OCI-LY7 (cell line): ENCODE data around the gene SECTM1. TPM values are rescaled to one million over a fixed set of nuclear protein-coding genes. Genes with fewer than 3 reads are reported as not detected.
A peak's percentile ranks its signal among the peaks of the same experiment; 100 is the strongest.

Experiments
- BruUV-seq: library from RNA; stranded (reverse); fragments of 400-500 nt; replicated peaks from 2 replicates; lab custom pipeline; 2021; lab: Mats Ljungman, UMichigan
- CTCF ChIA-PET: fragments of 300-600 bp; sonication (Branson Sonifier 250); formaldehyde crosslinking; loops from one replicate; lab custom pipeline; 2022; ENCODE audit warnings: antibody characterized with exemption; ENCODE audit not compliant: unreplicated experiment; lab: Charles Lee
- POLR2A ChIA-PET: fragments of 300-600 bp; sonication (Branson Sonifier 250); formaldehyde crosslinking; loops from one replicate; lab custom pipeline; 2022; ENCODE audit warnings: antibody characterized with exemption; lab: Charles Lee
- DNase-seq: peaks from one replicate; pipeline ENCODE4 v3.0.0-alpha.2; 2015; ENCODE audit warnings: low spot score
- H2AFZ ChIP-seq: fragments of 200-600 bp; sonication (generic), shearing (Covaris generic); 2 replicates; pipeline ENCODE4 v1.6.1; 2014; ENCODE audit warnings: mild to moderate bottlenecking, antibody characterized with exemption, low read length, moderate library complexity
- H3K27ac ChIP-seq: fragments of 200-600 bp; sonication (generic); 2 replicates; pipeline ENCODE4 v1.5.1; 2014; ENCODE audit warnings: mixed run types, low read depth, mild to moderate bottlenecking, moderate library complexity, low read length, inconsistent platforms; ENCODE audit not compliant: poor library complexity, severe bottlenecking
- H3K36me3 ChIP-seq: fragments of 200-600 bp; sonication (generic); 2 replicates; pipeline ENCODE4 v1.6.1; 2014; ENCODE audit warnings: mild to moderate bottlenecking, antibody characterized with exemption, low read length, moderate library complexity, mixed read lengths; ENCODE audit not compliant: insufficient read depth
- H3K4me1 ChIP-seq: fragments of 200-600 bp; sonication (generic); 2 replicates; pipeline ENCODE4 v1.5.1; 2014; ENCODE audit warnings: mild to moderate bottlenecking, low read length; ENCODE audit not compliant: insufficient read depth, poor library complexity, severe bottlenecking
- H3K4me2 ChIP-seq: fragments of 200-600 bp; sonication (generic); 2 replicates; pipeline ENCODE4 v1.6.1; 2014; ENCODE audit warnings: mild to moderate bottlenecking, low read length
- H3K4me3 ChIP-seq: fragments of 200-600 bp; sonication (generic); 2 replicates; pipeline ENCODE4 v1.5.1; 2014; ENCODE audit warnings: mild to moderate bottlenecking, low read depth, low read length; ENCODE audit not compliant: poor library complexity, severe bottlenecking
- H3K79me2 ChIP-seq: fragments of 200-600 bp; sonication (generic); 2 replicates; pipeline ENCODE4 v1.6.1; 2016; ENCODE audit warnings: low read depth, mild to moderate bottlenecking, low read length, moderate library complexity, mixed read lengths; ENCODE audit not compliant: insufficient read depth
- H3K9me2 ChIP-seq: fragments of 200-600 bp; sonication (generic); 2 replicates; pipeline ENCODE4 v1.6.1; 2016; ENCODE audit warnings: mild to moderate bottlenecking, low read length, mixed read lengths; ENCODE audit not compliant: insufficient read depth
- H3K9me3 ChIP-seq: fragments of 200-600 bp; sonication (generic); 2 replicates; pipeline ENCODE4 v1.6.1; 2014; ENCODE audit warnings: mild to moderate bottlenecking, mixed run types, low read length, mixed read lengths
- H4K20me1 ChIP-seq: fragments of 200-600 bp; sonication (generic); 2 replicates; pipeline ENCODE4 v1.6.1; 2014; ENCODE audit warnings: mild to moderate bottlenecking, antibody characterized with exemption, low read length, moderate library complexity, mixed read lengths; ENCODE audit not compliant: insufficient read depth
- CTCF ChIP-seq: fragments of 200-600 bp; sonication (generic); conservative IDR thresholded peaks from 2 replicates; pipeline ENCODE4 v1.5.1; 2014; ENCODE audit warnings: mild to moderate bottlenecking, antibody characterized with exemption, low read length, moderate library complexity, mixed read lengths
- EZH2phosphoT487 ChIP-seq: fragments of 200-600 bp; sonication (generic); IDR thresholded peaks from 2 replicates; pipeline ENCODE4 v1.6.1; 2018; ENCODE audit warnings: low read depth, borderline replicate concordance, mild to moderate bottlenecking, mixed run types, antibody characterized with exemption, low read length, moderate library complexity, mixed read lengths
- intact Hi-C: fragments of 100-400 bp; cut with micrococcal nuclease; formaldehyde crosslinking; loops from one replicate; pipeline ENCODE4 v1.10.0; 2022; ENCODE audit not compliant: unreplicated experiment
- total RNA-seq, 2 experiments: library from RNA; depleted of rRNA in 1 of 2; stranded (reverse); fragments of >200 nt in 1 of 2; shearing (Covaris generic) in 1 of 2; gene quantifications; 2 replicates each; pipeline ENCODE4 v1.2.3, GENCODE V29; 2014 to 2022

The SECTM1 gene
- total RNA-seq, 2 experiments from 2014 or later: not detected

- peaks cover 28% of the 10 kb centered on the region for H3K36me3 ChIP-seq
- H3K27ac ChIP-seq: no peak overlapping the region
- no peak for DNase-seq
- POLR2A ChIA-PET: interaction anchor here (1.2 to 1.3 kb wide), 2 partner anchors 9 to 24 kb away, joined by 3 read pairs; no protein-coding TSS in a partner anchor
- no peak for TF ChIP-seq CTCF
- no peak for TF ChIP-seq EZH2phosphoT487
- H3K4me2 ChIP-seq: peak overlapping the region; percentile 71
- no peaks in the 10 kb centered on the region for H3K9me3 ChIP-seq
- H3K4me3 ChIP-seq: peak overlapping the region; percentile 90
- peaks cover 16% of the 10 kb centered on the region for H4K20me1 ChIP-seq
- intact Hi-C loops: no loop called here
- H3K9me2 ChIP-seq: no peaks in the 10 kb centered on the region
- no TSS peak for BruUV-seq
- H3K4me1 ChIP-seq: peaks cover 17% of the 10 kb centered on the region
- peak overlapping the region; percentile 55; the same call in 1 of the 2 replicates for H2AFZ ChIP-seq
- H3K79me2 ChIP-seq: peaks cover 36% of the 10 kb centered on the region
- CTCF ChIA-PET: no interaction called here
These were observed 59.2 kb downstream of the SECTM1 start for GRCh38 chr17:82274134-82275020.

DNA sequence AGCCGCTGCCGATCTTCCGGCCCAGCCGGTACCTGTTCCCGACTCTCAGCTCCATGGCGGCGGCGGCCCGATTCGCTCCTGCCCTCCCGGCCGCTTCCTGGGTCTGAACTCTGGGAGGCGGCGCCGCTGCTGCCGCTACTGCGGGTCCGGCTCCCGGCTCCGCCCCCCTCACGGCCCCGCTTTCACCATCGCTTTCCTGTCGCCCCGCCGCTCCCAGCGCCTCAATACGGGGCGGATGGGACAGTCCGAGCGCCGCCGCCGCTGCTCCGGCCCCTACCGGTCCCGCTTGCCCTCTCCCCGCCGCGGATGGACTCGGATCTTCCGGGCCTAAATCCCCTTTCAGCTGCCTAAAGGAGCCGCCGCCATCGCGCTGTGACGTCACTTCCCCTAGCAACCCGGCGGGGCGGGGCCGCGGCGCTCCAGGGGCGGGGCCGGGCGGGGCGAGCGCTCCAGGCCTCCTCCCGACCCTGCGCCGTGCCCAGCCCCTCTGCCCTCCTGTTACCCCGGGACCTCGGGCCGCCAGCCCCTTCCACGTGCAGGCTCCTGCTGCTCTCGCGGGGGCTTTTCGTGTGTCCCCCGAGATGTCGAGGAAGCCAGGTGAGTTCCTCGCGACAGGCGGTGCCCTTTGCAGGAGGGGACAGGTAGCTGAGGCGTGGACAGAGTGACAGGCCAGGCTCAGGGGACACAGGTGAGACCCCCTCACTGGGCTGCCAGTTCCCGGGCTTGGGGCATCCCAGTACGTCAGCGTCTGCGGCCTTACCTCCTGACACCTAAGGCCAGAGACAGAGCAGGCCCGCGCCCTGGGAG, 60.0 kb downstream of the SECTM1 start, which contains the start of gene CSNK1D:
TSS of gene CSNK1D (minus strand) at position 374 of the 807 bp plus-strand sequence. CDS start at position 55, 319 bp downstream.
- Histone ChIP-seq H3K9me2 (no peaks in the 10 kb centered on the region), H3K79me2 (peaks cover 45% of the 10 kb centered on the region), H3K4me3 (peak within 1 kb of the TSS; percentile 90), H2AFZ (peak within 1 kb of the TSS; percentile 55; the same call in 1 of the 2 replicates), H4K20me1 (peaks cover 17% of the 10 kb centered on the region), H3K9me3 (no peaks in the 10 kb centered on the region), H3K4me1 (peaks cover 17% of the 10 kb centered on the region), H3K4me2 (peak within 1 kb of the TSS; percentile 81), H3K27ac (peak within 1 kb of the TSS; percentile 60), H3K36me3 (peaks cover 36% of the 10 kb centered on the region)
- intact Hi-C loops: loop anchor here (1.0 kb wide), 1 partner anchor 19 kb away; no protein-coding TSS in a partner anchor
- TF ChIP-seq EZH2phosphoT487 (no peak), CTCF (no peak)
- BruUV-seq: no TSS peak
- peak; percentile 95 for DNase-seq
- CTCF ChIA-PET: interaction anchor here (0.6 kb wide), 1 partner anchor 142 kb away, joined by 4 read pairs; no protein-coding TSS in a partner anchor
- POLR2A ChIA-PET: interaction anchor here (1.2 to 1.3 kb wide), 2 partner anchors 8 to 25 kb away, joined by 3 read pairs; no protein-coding TSS in a partner anchor
